Stimulated activated CD8-positive, alpha-beta memory T cell treated with anti-CD3 and anti-CD28 coated beads, Interleukin-2, amount 100 ng/mL, for 1 hour (primary cell): ENCODE results near the gene TMEM30A.
A peak's percentile ranks its signal among the peaks of the same experiment; 100 is the strongest.

Source experiments
- DNase-seq, 2 donors: peaks; one replicate each; pipeline ENCODE4 v3.0.0-alpha.2; 2020; ENCODE audit warnings: low read depth in 2 of 2

The TMEM30A gene

GRCh38 chr6:75215291-75215690 is 69.3 kb downstream of the TMEM30A start:
- no peak for DNase-seq

- no peak for DNase-seq
Measured at GRCh38 chr6:75213732-75214131, 70.9 kb downstream of the TMEM30A start.

GRCh38 chr6:75213112-75213511 is 71.5 kb downstream of the TMEM30A start:
- no peak for DNase-seq

GRCh38 chr6:75211920-75212590 is 72.5 kb downstream of the TMEM30A start:
- no peak for DNase-seq

GRCh38 chr6:75210885-75211739 is 73.5 kb downstream of the TMEM30A start:
- DNase-seq = peak in 1 of 2 donors; percentile 28

GRCh38 chr6:75209184-75209723 is 75.3 kb downstream of the TMEM30A start:
- no peak for DNase-seq

GRCh38 chr6:75208298-75209183 is 76.1 kb downstream of the TMEM30A start:
- DNase-seq = peak; percentile 50 to 59

- DNase-seq = no peak
Measured at GRCh38 chr6:75206576-75207342, 77.8 kb downstream of the TMEM30A start.

- DNase-seq = no peak
Measured at GRCh38 chr6:75205776-75206575, 78.6 kb downstream of the TMEM30A start, which contains the start of gene COL12A1. Gene COL12A1, minus strand, starts transcription at chr6:75206053. Its CDS starts 3,261 bp downstream, at chr6:75202792.

GRCh38 chr6:75204959-75205775 is 79.4 kb downstream of the TMEM30A start:
- no peak for DNase-seq

- no peak for DNase-seq
Measured at GRCh38 chr6:75204217-75204958, 80.2 kb downstream of the TMEM30A start.

- no peak for DNase-seq
Measured at GRCh38 chr6:75203721-75204120, 80.9 kb downstream of the TMEM30A start.
